Measurements from ENCODE around the gene BRI3BP. TPM values are rescaled to one million over a fixed set of nuclear protein-coding genes. Genes with fewer than 3 reads are reported as not detected.

Gene BRI3BP, protein sequence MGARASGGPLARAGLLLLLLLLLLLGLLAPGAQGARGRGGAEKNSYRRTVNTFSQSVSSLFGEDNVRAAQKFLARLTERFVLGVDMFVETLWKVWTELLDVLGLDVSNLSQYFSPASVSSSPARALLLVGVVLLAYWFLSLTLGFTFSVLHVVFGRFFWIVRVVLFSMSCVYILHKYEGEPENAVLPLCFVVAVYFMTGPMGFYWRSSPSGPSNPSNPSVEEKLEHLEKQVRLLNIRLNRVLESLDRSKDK
- 20.7 and 21.9 TPM in 2 replicates for total RNA-seq (2014; rRNA removed; shearing (Covaris generic))

DNA sequence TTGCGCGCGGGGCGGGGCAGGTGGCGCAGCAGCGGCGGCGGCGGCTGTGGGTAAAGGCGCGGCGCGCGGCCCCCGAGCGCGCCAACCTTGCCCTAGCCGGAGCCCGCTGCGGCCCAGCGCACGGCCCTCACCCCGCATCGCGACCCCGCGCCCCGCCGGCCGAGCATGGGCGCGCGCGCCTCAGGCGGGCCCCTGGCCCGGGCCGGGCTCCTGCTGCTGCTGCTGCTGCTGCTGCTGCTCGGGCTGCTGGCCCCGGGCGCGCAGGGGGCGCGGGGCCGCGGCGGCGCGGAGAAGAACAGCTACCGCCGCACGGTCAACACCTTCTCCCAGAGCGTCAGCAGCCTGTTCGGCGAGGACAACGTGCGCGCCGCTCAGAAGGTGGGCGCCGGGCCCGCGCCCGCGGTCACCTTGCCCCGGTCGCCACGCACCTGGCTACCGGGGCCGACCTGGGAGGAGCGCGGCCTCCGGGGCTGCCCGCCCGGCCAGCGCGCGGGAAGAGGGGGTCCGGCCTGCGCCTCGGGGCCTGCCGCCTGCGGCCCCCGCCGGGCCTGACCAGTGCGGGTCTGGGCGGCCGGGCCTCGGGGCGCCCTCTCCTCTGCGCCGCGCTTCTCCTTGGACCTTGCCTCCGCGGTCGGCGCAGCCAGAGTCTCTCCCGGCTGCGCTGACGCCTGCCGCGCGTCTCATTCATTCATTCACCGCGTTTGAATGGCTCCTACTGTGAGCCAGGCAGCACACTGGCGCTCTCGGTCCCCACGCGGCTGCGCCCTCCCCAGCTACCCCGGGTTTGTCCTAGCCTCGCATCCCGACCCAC is at the start of gene BRI3BP:
Gene BRI3BP (plus strand): TSS at position 20 of the 811 bp plus-strand sequence. CDS start 146 bp downstream, at position 166.
- DNase-seq: peak; percentile 46 to 57
- Histone ChIP-seq H3K27ac (peak within 1 kb of the TSS; percentile 14; the same call in 1 of the 2 replicates), H3K4me1 (no peaks in the 10 kb centered on the region), H3K36me3 (no peaks in the 10 kb centered on the region), H3K4me3 (peak within 1 kb of the TSS; percentile 82), H3K9me3 (replicated peaks) (no peaks in the 10 kb centered on the region), H3K27me3 (no peaks in the 10 kb centered on the region)

DNA sequence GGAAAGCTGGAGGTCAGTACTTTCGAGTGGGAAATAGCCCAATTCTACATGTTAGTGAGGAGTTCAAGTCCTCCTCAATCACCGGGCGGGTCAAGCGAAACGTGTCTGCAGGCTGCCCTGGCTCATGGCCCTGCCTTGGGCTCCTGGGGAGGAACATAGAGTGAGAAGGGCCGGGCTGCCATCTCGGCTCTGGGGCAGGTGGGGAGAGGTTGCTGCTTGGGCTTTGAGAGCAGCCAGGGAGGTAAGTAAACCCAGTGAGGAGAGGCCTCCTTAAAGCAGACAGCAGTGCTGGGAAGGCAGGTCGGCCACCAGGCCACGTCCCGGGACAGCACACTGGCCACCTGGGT is 47.0 kb upstream of the BRI3BP start:
- Histone ChIP-seq H3K36me3 (no peaks in the 10 kb centered on the region), H3K27me3 (no peaks in the 10 kb centered on the region), H3K4me1 (no peaks in the 10 kb centered on the region), H3K9me3 (replicated peaks) (no peaks in the 10 kb centered on the region), H3K27ac (no peak overlapping the region), H3K4me3 (no peak overlapping the region)
- DNase-seq: no peak

DNA sequence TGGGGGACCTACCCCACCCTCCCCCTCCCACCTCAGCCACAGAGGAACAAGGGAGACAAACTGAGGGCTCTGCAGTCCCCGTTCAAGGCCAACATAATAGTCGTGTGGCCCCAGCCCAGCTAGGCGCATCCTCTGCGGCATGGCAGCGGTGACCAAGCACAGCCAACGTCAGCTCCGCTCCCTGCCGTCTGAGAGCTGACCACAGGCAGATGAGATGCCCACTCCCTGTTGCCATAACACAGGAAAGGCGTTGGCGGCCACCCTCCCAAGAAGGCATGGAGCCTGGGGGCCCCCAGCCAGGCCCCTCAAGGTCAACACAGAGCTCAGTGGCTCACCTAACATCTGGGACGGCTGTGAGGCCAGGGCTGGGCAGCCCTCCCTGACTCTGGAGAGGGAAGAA is 46.4 kb upstream of the BRI3BP start:
- no peaks in the 10 kb centered on the region for H3K36me3 ChIP-seq
- no peaks in the 10 kb centered on the region for H3K27me3 ChIP-seq
- H3K4me3 ChIP-seq: no peak overlapping the region
- H3K4me1 ChIP-seq: no peaks in the 10 kb centered on the region
- no peak overlapping the region for H3K27ac ChIP-seq
- H3K9me3 ChIP-seq (replicated peaks): no peaks in the 10 kb centered on the region
- DNase-seq: no peak

DNA sequence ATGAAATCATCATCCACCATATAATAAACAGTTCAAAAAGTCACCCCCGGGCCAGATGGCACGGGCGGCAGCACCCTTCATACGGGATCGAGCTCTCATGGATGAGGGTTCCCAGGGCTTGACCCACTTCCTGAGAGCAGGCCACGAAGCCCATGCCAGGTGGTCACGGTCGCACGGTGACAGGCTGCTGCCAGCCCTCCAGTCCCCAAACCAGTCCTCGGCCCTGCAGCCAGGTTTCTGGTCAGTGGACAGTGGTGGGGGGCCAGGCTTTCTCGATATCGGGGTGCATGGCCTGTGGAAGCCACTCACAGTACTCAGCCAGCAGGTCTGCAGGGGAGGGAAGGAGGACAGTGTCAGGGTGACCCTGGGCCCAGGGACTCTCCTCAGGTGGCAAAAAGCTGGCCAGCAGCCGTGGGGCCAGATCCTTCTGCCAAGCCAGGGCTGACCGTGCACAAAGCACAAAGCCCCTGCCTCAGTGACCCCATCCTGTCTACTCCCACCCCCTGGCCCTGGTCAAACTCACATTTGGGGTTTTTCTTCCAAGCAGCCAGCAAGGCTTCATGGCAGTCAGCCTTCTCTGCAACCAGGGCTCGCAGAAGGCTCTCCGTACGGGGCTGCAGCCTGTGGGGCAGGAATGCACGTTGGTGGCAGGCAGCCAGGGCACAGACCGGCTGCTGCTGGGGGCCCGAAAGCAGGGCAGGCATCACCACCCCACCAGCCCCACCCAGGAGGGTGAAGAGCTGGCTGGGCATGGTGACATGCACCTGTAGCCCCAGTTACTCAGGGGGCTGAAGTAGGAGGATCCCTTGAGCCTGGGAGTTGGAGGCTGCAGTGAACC is 45.7 kb upstream of the BRI3BP start:
- Histone ChIP-seq H3K36me3 (no peaks in the 10 kb centered on the region), H3K9me3 (replicated peaks) (no peaks in the 10 kb centered on the region), H3K27ac (no peak overlapping the region), H3K27me3 (no peaks in the 10 kb centered on the region), H3K4me1 (no peaks in the 10 kb centered on the region), H3K4me3 (no peak overlapping the region)
- no peak for DNase-seq

DNA sequence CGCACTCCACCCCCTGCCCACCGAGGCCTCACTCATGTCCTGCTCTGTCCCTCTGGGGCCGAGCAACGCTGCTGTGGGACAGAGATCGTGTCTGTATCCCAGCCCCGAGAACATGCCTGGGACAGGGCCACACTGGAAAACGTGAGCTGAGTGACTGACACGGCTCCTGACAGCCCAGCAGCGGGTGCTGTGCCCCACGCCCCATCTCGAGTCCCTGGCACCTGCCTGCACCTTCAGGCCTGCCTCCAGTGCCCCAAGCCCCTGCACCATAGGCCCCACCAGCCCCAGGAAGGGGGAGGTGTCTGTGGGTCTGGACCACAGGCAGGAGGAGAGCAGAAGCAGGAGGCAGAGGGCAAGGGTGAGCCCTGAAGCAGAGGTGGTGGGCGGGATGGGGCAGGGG is 44.4 kb upstream of the BRI3BP start:
- no peak for DNase-seq
- H3K9me3 ChIP-seq (replicated peaks): no peaks in the 10 kb centered on the region
- H3K27ac ChIP-seq: no peak overlapping the region
- no peaks in the 10 kb centered on the region for H3K4me1 ChIP-seq
- H3K4me3 ChIP-seq: no peak overlapping the region
- no peaks in the 10 kb centered on the region for H3K36me3 ChIP-seq
- H3K27me3 ChIP-seq: no peaks in the 10 kb centered on the region

DNA sequence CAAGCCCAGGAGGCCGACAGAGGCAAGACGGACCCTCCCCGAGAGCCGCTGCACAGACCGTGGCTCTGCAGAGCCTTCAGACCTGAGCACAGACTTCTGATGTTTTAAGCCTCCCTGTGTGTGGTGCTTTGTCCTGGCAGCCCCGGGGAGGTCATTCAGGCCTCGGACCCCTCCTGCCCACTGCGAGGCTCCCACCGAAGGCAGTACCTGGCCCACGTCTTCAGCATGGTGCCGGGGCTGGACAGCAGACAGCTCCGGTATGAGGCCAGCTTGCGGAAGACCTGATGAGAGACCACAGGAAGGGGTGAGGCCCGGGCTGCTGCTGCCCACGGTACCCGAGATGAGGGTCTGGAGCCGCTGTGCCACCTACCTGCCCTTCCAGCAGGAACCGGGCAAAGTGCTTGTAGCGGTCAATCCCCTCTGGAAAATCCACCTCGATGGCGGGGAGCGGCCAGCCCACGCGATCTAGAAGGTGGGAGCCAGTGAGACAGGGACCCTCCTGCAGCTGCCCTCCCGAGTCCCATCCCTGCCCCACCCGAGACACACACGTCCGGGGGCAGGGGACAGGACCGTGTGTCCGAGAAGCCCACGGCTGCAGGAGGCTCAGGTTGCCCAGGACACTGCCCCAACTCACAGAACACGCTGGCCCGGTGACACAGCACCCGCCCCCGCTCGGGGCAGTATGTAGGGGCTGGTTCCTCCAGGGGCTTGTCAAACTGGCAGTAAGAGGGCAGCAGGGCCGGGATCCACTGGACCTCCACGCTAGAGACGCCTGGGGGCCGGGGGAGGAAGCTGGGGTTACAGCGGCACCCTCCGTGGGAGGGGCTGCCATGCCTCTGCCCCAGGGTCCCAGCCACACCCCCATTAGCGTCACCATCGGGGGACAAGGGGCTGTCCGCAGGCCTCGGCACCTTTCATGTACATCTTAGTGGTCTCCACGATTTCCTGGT is 43.4 kb upstream of the BRI3BP start:
- Histone ChIP-seq H3K4me1 (no peaks in the 10 kb centered on the region), H3K4me3 (no peak overlapping the region), H3K27me3 (no peaks in the 10 kb centered on the region), H3K9me3 (replicated peaks) (no peaks in the 10 kb centered on the region), H3K36me3 (peaks cover 3% of the 10 kb centered on the region), H3K27ac (no peak overlapping the region)
- no peak for DNase-seq

DNA sequence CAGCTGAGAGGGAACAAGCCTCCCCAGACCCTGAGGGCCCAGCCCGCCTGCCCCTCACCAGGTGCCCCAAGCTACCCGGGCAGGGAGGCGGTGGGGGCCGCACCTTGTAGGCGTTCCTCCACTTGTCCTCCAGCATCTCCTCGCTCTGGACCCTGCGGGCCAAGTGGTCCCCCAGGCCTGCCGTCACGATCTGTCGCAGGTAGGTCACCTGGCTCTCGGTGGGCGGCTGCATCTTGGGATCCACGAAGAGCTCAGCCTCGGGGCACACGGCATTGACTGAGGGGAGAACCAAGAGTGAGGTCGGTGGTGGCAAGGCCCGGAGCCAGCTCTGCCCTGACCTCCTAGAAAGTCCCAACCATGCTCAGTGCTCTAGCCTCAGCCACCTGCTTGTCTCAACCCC is 41.1 kb upstream of the BRI3BP start:
- Histone ChIP-seq H3K9me3 (replicated peaks) (no peaks in the 10 kb centered on the region), H3K36me3 (peaks cover 11% of the 10 kb centered on the region), H3K27ac (no peak overlapping the region), H3K4me1 (no peaks in the 10 kb centered on the region), H3K4me3 (no peak overlapping the region), H3K27me3 (no peaks in the 10 kb centered on the region)
- no peak for DNase-seq

DNA sequence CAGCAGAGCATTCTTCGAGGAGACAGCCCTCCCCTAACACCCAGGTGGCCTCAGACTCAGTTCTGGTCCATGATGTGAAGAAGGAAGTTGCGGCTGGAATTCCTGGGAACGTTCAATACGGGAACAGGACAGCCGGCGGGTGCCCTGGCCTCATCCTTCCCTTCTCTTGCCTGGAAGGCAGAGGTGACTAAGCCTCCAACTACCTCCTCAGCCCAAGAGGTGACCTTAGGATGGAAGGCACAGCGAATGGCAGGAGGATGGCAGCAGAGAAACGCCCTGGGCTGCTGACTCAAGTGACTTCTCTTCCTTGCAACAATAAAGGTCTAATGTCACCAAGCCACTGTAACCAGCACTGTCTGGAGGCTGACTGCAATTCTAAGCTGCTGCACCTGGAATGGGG is 40.6 kb upstream of the BRI3BP start:
- no peaks in the 10 kb centered on the region for H3K4me1 ChIP-seq
- H3K36me3 ChIP-seq: peaks cover 15% of the 10 kb centered on the region
- H3K9me3 ChIP-seq (replicated peaks): no peaks in the 10 kb centered on the region
- no peak for DNase-seq
- H3K27me3 ChIP-seq: no peaks in the 10 kb centered on the region
- H3K4me3 ChIP-seq: no peak overlapping the region
- H3K27ac ChIP-seq: no peak overlapping the region

DNA sequence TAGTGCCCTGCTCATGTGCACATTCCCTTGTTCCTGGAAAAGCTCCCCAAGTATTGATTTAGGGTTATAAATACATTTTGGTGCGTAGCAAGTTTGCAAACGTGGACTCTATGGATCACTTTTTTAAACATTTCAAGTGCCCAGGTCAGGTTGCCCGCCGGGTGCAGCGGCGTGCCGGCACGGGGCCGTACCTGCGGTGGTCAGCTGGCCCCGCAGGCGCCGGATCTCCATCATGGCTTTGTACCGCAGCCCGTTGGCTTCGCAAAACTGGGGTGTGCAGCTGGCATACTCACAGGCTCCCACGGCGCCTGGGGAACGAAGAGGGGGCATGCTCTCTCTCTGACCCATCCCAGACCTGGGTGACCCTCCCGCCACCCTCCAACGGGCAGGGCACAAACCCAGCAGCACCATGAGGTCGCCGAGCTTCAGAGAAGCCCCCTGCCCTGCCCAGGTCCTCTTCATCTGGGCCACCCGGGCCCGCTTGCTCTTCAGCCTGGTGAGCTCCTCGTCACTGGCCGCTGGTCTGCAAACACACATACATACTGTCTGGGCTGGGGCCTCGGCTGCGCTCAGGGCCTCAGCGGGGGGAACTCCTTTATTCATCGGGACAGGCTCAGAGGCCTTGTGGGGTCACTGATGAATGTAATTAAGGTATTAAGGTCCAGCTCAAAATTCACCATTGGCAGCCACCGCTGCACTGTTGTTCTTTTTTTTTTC is 39.6 kb upstream of the BRI3BP start:
- Histone ChIP-seq H3K36me3 (peaks cover 23% of the 10 kb centered on the region), H3K4me3 (no peak overlapping the region), H3K27me3 (no peaks in the 10 kb centered on the region), H3K4me1 (no peaks in the 10 kb centered on the region), H3K9me3 (replicated peaks) (no peaks in the 10 kb centered on the region), H3K27ac (no peak overlapping the region)
- no peak for DNase-seq

DNA sequence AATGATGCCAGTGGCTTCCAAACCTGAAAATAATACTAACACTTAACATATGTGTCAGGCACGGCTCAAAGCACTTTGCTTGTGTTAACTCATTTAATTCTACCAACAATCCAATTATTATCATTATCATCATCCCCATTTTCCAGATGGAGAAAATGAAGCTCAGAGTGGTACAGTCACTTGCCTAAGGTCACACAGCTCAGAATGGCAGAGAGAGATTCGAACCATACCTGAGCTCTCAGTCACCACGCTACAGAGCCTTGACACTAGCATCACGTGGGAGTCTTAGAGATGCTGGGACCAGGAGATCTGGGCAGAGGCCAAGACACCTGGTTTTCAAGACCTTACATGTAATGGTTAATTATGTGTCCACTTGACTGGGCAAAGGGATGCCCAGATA is 38.7 kb upstream of the BRI3BP start:
- no peaks in the 10 kb centered on the region for H3K4me1 ChIP-seq
- no peaks in the 10 kb centered on the region for H3K9me3 ChIP-seq (replicated peaks)
- no peak overlapping the region for H3K27ac ChIP-seq
- H3K4me3 ChIP-seq: no peak overlapping the region
- H3K36me3 ChIP-seq: peaks cover 29% of the 10 kb centered on the region
- DNase-seq: no peak
- H3K27me3 ChIP-seq: no peaks in the 10 kb centered on the region

DNA sequence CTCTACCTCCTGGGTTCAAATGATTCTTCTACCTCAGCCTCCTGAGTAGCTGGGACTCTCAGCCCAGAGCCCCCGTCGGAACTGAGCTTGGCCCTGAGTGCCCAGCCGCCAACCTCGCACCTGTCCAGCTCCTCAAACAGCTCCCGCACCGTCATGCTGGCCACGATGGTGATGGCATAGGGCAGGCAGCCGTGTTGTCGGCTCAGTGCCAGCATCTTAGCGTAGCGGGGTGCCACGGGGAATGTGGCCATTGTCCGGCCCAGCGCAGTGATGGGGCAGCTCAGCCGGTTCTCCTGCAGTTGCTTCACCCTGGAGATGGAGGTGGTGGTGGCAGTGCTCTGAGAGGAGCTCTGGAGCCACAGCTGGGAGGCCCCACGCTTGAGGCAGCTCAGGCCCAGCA is 36.9 kb upstream of the BRI3BP start:
- H3K36me3 ChIP-seq: peaks cover 41% of the 10 kb centered on the region

DNA sequence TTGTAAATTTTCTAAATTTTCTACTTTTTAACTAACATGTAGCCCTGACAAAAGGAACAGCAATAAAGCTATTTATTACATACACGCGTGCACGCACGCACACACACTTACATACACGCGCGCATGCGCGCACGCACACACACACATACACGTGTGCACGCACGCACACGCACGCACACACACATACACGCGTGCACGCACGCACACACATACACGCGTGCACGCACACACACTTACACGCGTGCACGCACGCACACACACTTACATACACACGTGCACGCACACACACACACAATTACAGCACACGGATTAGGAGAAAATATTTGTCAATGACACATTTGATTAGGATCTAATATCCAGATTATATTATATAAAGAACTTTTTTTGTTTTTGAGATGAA is 32.4 kb upstream of the BRI3BP start:
- peaks cover 56% of the 10 kb centered on the region for H3K36me3 ChIP-seq
- H3K4me3 ChIP-seq: no peak overlapping the region

More for the DNA sequence above, 36.9 kb upstream of the BRI3BP start:
- Histone ChIP-seq H3K4me3 (no peak overlapping the region), H3K4me1 (no peaks in the 10 kb centered on the region), H3K9me3 (replicated peaks) (no peaks in the 10 kb centered on the region), H3K27me3 (no peaks in the 10 kb centered on the region), H3K27ac (no peak overlapping the region)
- DNase-seq: no peak

DNA sequence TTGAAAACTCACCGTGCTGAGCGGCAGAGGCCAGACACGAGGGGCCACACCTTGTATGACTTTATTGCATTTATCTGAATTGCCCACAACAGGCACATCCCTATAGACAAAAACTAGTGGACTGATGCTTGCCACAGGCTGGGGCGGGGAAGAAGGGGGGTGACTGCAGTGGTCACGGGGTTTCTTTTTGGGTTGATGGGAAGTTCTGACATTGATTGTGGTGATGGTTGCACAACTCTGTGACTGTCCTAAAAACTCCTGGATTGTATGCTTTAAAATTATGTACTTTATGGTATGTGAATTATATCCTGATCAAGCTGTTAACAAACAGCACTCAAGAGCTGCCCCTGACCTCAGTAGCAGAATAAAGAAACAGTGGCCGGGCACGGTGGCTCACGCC is 30.2 kb upstream of the BRI3BP start:
- no peak overlapping the region for H3K27ac ChIP-seq
- no peak for DNase-seq
- no peaks in the 10 kb centered on the region for H3K27me3 ChIP-seq
- H3K4me3 ChIP-seq: no peak overlapping the region
- no peaks in the 10 kb centered on the region for H3K9me3 ChIP-seq (replicated peaks)
- peaks cover 49% of the 10 kb centered on the region for H3K36me3 ChIP-seq
- no peaks in the 10 kb centered on the region for H3K4me1 ChIP-seq

More for the DNA sequence above, 32.4 kb upstream of the BRI3BP start:
- Histone ChIP-seq H3K27me3 (no peaks in the 10 kb centered on the region), H3K9me3 (replicated peaks) (no peaks in the 10 kb centered on the region), H3K4me1 (no peaks in the 10 kb centered on the region), H3K27ac (no peak overlapping the region)
- no peak for DNase-seq

DNA sequence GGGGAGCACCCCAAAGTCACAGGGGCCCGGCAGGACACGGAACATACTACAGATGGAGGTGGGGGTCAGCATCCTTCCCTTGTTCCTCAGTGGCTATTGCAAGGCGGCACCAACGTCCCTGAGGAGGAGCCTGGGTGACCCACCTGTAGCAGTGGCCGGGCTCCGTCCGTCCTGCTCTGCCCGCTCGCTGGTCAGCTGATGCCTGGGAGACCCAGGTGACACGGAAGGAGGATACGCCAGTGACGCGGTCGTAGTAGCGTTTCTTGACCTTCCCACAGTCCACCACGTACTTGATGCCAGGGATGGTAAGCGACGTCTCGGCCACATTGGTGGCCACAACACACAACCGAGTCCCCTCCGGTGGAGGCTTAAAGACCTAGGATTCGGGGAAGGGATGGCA is 29.2 kb upstream of the BRI3BP start:
- DNase-seq: no peak
- Histone ChIP-seq H3K4me1 (no peaks in the 10 kb centered on the region), H3K4me3 (no peak overlapping the region), H3K27me3 (no peaks in the 10 kb centered on the region), H3K27ac (no peak overlapping the region), H3K36me3 (peaks cover 47% of the 10 kb centered on the region), H3K9me3 (replicated peaks) (no peaks in the 10 kb centered on the region)
